Measurements from ENCODE around the gene TYK2. TPM values are rescaled to one million over a fixed set of nuclear protein-coding genes. Genes with fewer than 3 reads are reported as not detected.
A peak's percentile ranks its signal among the peaks of the same experiment; 100 is the strongest.
"Not testable (repeated sequence)": the region's sequence is repeated elsewhere in the genome, so short reads cannot be mapped to it uniquely, and the experiment has no call there.

The TYK2 gene
- total RNA-seq, 1 donor from 2014 or later: 356 TPM

- DNase-seq: peak; percentile 48
- TF ChIP-seq CTCF (IDR thresholded peaks at IDR 0.05): no peak
- H3K36me3 Mint-ChIP-seq (ENCODE audit: low read depth): peaks cover 44% of the 10 kb centered on the region
- no peak overlapping the region for H3K27ac Mint-ChIP-seq
- ATAC-seq (ENCODE audit: low read depth): peak; percentile 55
- intact Hi-C loops (cut with micrococcal nuclease): loop anchor here (1.0 kb wide), 1 partner anchor 459 kb away; no protein-coding TSS in a partner anchor
- H3K4me1 Mint-ChIP-seq: peaks cover 21% of the 10 kb centered on the region
- H3K4me3 Mint-ChIP-seq: no peak overlapping the region
- ChIA-PET POLR2A (interaction anchor here (0.6 to 1.4 kb wide), 10 partner anchors 9 to 1183 kb away, joined by 3 to 21 read pairs (median 5); partner anchors contain the start of genes ICAM1, MRPL4 and RAVER1), CTCF (interaction anchor here (0.6 to 3.8 kb wide), 15 partner anchors 9 to 459 kb away, joined by 3 to 70 read pairs (median 4); partner anchors contain the start of genes ICAM1 and ICAM5)
- H3K9me3 Mint-ChIP-seq: no peaks in the 10 kb centered on the region
- H3K27me3 Mint-ChIP-seq: no peaks in the 10 kb centered on the region
Observed at GRCh38 chr19:10390652-10391286, 10.4 kb upstream of the TYK2 start.

GRCh38 chr19:10389863-10390262 is 9.5 kb upstream of the TYK2 start:
- Mint-ChIP-seq H3K27ac (no peak overlapping the region), H3K36me3 (ENCODE audit: low read depth) (peaks cover 38% of the 10 kb centered on the region), H3K27me3 (no peaks in the 10 kb centered on the region), H3K4me1 (peaks cover 21% of the 10 kb centered on the region), H3K4me3 (no peak overlapping the region), H3K9me3 (no peaks in the 10 kb centered on the region)
- intact Hi-C loops (cut with micrococcal nuclease): loop anchor here (1.0 kb wide), 3 partner anchors 121 to 459 kb away; no protein-coding TSS in a partner anchor
- CTCF ChIA-PET: interaction anchor here (0.6 to 5.3 kb wide), 15 partner anchors 10 to 551 kb away, joined by 3 to 211 read pairs (median 10); partner anchors contain the start of genes CDC37, ICAM1, ICAM5 and TYK2
- TF ChIP-seq CTCF (IDR thresholded peaks at IDR 0.05): no peak
- POLR2A ChIA-PET: interaction anchor here (0.7 to 8.4 kb wide), 4 partner anchors 9 to 198 kb away, joined by 3 to 120 read pairs (median 8); partner anchors contain the start of genes ICAM1 and TYK2
- no peak for DNase-seq
- ATAC-seq (ENCODE audit: low read depth): no peak

GRCh38 chr19:10388957-10389356 is 8.6 kb upstream of the TYK2 start:
- POLR2A ChIA-PET: interaction anchor here (0.6 to 8.4 kb wide), 6 partner anchors 9 to 459 kb away, joined by 3 to 120 read pairs (median 4); partner anchors contain the start of genes ICAM1 and TYK2
- ATAC-seq (ENCODE audit: low read depth) (peak; percentile 56), DNase-seq (peak; percentile 77)
- no peak overlapping the region for H3K4me3 Mint-ChIP-seq
- H3K27me3 Mint-ChIP-seq: no peaks in the 10 kb centered on the region
- CTCF ChIA-PET: interaction anchor here (0.6 to 5.3 kb wide), 24 partner anchors 9 to 457 kb away, joined by 3 to 211 read pairs (median 4); partner anchors contain the start of genes CDC37, ICAM1, ICAM5 and MRPL4
- no peaks in the 10 kb centered on the region for H3K9me3 Mint-ChIP-seq
- H3K4me1 Mint-ChIP-seq: peaks cover 23% of the 10 kb centered on the region
- peak overlapping the region; percentile 35 for H3K27ac Mint-ChIP-seq
- intact Hi-C loops (cut with micrococcal nuclease): loop anchor here (1.0 kb wide), 2 partner anchors 120 to 130 kb away; no protein-coding TSS in a partner anchor
- peaks cover 31% of the 10 kb centered on the region for H3K36me3 Mint-ChIP-seq (ENCODE audit: low read depth)
- TF ChIP-seq CTCF (IDR thresholded peaks at IDR 0.05): peak; percentile 92

GRCh38 chr19:10384580-10384979 is 4.2 kb upstream of the TYK2 start:
- ATAC-seq (ENCODE audit: low read depth) (no peak), DNase-seq (no peak)
- intact Hi-C loops (cut with micrococcal nuclease): no loop called here
- Mint-ChIP-seq H3K9me3 (no peaks in the 10 kb centered on the region), H3K27me3 (no peaks in the 10 kb centered on the region), H3K36me3 (ENCODE audit: low read depth) (peaks cover 11% of the 10 kb centered on the region), H3K4me1 (peaks cover 35% of the 10 kb centered on the region), H3K27ac (no peak overlapping the region), H3K4me3 (no peak overlapping the region)
- no peak for TF ChIP-seq CTCF (IDR thresholded peaks at IDR 0.05)
- POLR2A ChIA-PET: interaction anchor here (8.4 kb wide), 1 partner anchor 114 kb away, joined by 120 read pairs; the partner anchor contains the start of gene ICAM1
- CTCF ChIA-PET: interaction anchor here (5.3 kb wide), 1 partner anchor 115 kb away, joined by 211 read pairs; the partner anchor contains the start of gene ICAM1

- Mint-ChIP-seq H3K4me1 (peaks cover 34% of the 10 kb centered on the region), H3K36me3 (ENCODE audit: low read depth) (peaks cover 19% of the 10 kb centered on the region)
- H3K27ac Mint-ChIP-seq; intact Hi-C loops (cut with micrococcal nuclease); DNase-seq; H3K27me3 Mint-ChIP-seq; H3K4me3 Mint-ChIP-seq; H3K9me3 Mint-ChIP-seq; ATAC-seq (ENCODE audit: low read depth): not testable (repeated sequence)
- CTCF ChIA-PET: interaction anchor here (2.0 kb wide), 1 partner anchor 7 kb away, joined by 4 read pairs; no protein-coding TSS in a partner anchor
- POLR2A ChIA-PET: interaction anchor here (0.5 to 8.4 kb wide), 3 partner anchors 34 to 113 kb away, joined by 3 to 120 read pairs (median 3); partner anchors contain the start of gene ICAM1
Observed at GRCh38 chr19:10383223-10383499, 2.8 kb upstream of the TYK2 start.

Data from activated B cell treated with CpG ODN at 0.5 μM for 24 hours (primary cell).